ENCODE measurements around the gene HRG.
"Not testable (repeated sequence)": the region's sequence is repeated elsewhere in the genome, so short reads cannot be mapped to it uniquely, and the experiment has no call there.

The HRG gene, protein sequence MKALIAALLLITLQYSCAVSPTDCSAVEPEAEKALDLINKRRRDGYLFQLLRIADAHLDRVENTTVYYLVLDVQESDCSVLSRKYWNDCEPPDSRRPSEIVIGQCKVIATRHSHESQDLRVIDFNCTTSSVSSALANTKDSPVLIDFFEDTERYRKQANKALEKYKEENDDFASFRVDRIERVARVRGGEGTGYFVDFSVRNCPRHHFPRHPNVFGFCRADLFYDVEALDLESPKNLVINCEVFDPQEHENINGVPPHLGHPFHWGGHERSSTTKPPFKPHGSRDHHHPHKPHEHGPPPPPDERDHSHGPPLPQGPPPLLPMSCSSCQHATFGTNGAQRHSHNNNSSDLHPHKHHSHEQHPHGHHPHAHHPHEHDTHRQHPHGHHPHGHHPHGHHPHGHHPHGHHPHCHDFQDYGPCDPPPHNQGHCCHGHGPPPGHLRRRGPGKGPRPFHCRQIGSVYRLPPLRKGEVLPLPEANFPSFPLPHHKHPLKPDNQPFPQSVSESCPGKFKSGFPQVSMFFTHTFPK

DNA sequence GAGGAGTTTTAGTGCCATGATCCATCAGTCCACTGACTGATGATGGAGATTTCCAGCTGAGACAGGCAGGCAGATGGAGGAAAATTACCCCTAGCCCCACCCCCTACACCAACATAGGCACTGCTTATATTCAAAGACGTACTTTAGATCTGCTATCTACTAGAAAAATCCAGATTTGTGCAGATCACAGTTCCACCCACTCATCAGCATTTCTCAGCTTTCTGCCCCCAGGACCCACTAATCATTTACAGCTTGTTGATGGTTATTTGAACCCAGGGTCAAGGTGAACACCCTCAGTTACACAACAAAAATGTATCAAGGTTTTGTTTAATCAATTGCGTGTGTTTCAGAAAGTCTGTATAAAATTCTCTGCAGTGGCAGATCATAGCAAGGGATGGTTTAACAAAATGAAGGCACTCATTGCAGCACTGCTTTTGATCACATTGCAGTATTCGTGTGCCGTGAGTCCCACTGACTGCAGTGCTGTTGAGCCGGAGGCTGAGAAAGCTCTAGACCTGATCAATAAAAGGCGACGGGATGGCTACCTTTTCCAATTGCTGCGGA lies at the start of gene HRG:
Gene HRG, plus strand, starts transcription at position 390 of the 564 bp plus-strand sequence. Its CDS starts 18 bp downstream, at position 408.
- no peak for DNase-seq (ENCODE audit: low spot score)
- FAIRE-seq = no peak

DNA sequence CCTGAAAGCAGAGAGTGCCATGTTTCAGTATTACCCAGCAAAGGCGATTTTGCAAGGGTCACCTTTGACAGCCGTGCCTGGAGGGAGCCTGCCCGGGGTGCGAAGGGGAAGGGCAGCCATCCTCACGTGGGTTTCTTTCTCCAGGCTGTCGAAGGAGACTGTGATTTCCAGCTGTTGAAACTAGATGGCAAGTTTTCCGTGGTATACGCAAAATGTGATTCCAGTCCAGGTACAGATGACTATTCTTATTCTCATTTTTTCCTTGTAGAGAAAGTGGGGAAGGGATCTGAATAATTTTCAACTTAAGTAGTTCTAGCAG lies 49.6 kb upstream of the HRG start:
- FAIRE-seq (no peak), DNase-seq (ENCODE audit: low spot score) (no peak)

DNA sequence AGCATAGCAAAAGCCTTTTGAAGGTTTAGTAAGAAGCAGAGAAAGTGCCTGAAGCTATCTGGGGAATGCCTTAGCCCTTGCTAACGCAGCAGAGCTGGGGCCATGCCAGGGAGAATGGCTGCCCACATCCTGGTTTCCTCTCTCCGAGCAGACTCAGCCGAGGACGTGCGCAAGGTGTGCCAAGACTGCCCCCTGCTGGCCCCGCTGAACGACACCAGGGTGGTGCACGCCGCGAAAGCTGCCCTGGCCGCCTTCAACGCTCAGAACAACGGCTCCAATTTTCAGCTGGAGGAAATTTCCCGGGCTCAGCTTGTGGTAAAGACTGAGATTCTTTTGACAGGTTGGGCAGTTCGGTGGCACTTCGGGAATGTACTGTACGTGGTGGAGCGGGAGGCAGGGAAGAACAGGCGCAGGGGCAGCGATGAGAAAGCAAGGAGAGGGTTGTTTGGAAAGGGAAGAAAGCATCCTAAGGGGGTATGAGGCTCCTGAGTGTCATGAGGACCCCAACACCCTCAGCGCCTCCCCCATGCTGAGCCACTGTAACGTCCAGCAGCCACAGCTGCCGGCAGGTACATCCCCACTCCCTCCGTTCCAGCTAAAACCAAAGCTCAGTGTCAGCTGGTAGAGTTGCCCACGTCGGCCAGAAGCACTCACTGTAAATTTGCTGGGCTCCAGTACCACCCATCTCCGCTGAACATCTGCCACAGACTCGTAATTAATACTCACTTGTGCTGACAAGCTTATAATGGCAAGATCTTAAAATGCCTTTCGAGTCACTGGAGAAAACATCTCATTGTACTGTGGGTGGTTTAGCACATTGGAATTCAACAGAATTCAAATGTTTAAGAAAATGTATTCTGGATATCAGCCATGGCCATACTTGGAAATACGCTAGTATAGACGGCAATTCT lies 48.5 kb upstream of the HRG start:
- FAIRE-seq = peak; percentile 51
- DNase-seq (ENCODE audit: low spot score) = peak; percentile 89

DNA sequence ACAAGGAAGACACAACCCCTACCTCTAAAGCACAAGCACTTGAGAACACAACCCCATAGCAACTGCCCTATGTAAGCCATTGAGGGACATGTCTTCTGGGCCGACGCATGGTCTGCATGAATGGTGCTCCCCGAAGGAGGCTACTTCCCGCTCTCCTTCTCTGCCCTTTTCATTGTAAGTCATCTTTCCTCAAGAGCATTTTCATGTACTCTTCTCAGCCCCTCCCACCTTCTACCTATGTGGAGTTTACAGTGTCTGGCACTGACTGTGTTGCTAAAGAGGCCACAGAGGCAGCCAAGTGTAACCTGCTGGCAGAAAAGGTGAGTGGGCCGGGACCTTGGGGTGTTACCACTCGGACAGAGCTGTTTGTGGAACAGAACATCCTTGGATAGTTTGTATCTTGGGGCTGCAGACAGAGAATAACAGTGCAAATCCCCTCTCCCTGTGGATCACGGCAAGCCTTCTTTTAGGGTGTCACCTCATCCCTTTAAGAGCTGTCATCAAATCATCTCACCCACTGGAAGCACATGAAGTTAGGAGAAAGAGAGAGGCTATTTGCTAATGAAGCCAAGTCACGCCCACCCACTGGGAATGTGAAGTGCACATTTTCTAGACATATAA lies 47.4 kb upstream of the HRG start:
- FAIRE-seq = no peak
- no peak for DNase-seq (ENCODE audit: low spot score)

DNA sequence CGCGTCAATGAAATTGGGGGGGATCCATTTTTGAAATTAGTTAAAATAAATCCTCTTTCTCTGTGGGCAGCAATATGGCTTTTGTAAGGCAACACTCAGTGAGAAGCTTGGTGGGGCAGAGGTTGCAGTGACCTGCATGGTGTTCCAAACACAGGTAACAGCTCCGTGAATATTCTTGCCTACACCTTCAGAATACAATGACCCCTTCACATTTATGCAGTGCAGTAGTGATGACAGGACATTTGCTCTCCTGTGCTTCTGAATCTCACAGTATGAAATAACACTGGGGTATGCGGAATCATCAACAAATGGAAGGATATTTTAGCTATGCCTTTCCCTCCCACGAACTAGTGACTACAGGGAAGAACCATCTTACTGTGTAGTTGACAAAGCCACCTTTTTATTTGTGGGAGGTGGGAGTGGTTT lies 46.0 kb upstream of the HRG start:
- DNase-seq (ENCODE audit: low spot score) (no peak), FAIRE-seq (no peak)

DNA sequence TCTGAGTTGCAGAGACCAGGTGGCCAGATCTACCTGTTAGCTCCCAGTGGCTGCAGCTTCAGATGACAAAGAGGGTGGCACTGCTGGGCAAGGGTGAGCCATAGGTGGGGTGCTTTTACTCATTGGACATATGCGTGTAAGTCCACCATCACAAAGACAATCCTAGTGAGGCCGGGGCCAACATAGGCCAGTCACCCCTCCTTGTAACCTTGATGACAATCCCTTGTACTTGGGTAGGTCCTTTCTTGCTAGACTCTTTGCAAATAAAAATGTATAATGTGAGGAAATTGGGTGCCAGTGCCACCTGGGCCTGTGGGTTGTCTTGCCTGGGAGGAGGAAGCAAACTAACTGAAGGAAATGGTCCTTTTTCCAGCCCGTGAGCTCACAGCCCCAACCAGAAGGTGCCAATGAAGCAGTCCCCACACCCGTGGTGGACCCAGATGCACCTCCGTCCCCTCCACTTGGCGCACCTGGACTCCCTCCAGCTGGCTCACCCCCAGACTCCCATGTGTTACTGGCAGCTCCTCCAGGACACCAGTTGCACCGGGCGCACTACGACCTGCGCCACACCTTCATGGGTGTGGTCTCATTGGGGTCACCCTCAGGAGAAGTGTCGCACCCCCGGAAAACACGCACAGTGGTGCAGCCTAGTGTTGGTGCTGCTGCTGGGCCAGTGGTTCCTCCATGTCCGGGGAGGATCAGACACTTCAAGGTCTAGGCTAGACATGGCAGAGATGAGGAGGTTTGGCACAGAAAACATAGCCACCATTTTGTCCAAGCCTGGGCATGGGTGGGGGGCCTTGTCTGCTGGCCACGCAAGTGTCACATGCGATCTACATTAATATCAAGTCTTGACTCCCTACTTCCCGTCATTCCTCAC lies 45.4 kb upstream of the HRG start:
- FAIRE-seq = no peak
- DNase-seq (ENCODE audit: low spot score) = no peak

DNA sequence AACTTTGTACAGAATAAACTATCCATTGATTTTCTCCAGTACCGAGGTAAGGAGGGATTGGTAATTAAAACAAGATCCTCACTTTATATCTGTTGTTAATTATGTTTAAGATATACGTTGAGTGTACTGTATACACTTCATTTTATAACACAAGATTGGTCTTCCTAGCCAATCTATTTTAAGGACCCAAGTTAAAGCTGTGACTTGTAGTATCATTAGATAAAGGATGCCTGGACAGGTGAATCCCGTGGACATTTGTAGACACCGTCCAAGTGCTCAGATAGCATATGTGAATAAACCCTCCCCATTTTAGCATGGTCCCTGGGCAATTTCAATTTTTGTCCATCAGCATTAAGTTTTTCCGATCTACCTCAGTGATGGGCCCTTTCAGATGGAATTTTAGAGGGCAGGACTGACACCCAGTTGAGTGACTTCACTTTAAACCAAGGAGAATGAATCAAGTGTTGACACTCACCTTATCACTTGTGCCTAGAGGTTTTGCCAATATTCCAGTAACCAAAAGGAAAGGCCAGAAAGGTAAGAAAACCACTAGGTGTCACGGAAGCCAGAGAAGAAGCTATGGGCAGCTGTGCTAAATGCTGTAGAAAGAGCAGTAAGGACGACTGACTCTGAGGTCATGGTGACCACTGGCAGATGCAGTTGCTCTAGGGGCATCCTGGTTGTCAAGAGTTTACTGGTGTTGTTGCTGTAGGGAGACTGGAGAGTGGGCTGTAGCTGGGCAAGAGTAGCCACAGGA lies 43.7 kb upstream of the HRG start:
- FAIRE-seq = no peak
- no peak for DNase-seq (ENCODE audit: low spot score)

DNA sequence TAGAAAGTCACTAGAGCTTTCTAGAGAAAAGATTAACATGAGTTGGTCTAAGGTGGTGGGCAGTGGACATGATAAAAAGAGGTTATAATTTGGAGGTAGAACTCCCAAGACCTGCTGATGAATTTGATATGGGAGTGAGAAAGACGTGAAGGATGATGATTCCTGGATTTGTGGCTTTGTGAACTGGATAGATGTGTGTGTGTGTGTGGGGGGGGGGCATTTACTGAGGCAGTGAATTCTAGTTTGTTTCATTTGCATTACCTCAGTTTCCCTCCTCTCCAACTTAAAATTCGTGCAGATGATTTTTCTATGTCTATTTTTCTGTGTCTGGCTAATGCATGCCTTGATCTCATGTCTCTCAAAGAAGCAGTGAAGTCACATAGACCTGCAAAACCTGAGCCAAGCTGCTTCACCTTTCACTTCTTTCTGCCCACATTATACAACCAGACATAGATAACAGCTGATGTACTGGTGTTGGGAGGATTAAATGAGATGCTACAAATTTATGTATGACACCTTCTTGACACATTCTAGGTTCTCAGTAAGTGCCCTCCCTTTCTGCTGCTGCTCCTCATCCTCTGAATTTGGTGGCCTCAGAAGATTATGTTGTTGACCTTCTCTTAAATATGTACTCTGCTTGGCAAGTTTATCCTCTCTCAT lies 43.0 kb upstream of the HRG start:
- FAIRE-seq = no peak
- no peak for DNase-seq (ENCODE audit: low spot score)

DNA sequence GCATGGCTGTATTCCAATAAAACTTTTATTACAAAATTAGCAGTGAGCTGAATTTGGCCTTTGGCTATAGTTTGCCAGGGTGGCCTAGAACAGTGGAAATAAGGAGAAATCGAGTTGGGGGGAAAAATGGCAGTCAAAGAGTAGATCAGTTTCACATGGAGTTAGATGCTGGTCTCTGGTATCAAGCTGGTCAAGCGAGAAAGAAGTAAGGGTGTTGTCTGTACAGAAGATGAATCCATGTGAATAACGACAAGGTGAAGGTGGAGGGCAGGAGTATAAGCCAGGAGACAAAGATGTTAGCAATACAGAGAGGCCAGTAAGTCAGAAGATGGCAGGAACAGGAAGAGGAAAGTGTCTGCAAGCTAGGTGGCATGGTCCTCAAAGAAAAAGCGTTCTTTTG lies 41.2 kb upstream of the HRG start:
- FAIRE-seq (no peak), DNase-seq (ENCODE audit: low spot score) (no peak)

DNA sequence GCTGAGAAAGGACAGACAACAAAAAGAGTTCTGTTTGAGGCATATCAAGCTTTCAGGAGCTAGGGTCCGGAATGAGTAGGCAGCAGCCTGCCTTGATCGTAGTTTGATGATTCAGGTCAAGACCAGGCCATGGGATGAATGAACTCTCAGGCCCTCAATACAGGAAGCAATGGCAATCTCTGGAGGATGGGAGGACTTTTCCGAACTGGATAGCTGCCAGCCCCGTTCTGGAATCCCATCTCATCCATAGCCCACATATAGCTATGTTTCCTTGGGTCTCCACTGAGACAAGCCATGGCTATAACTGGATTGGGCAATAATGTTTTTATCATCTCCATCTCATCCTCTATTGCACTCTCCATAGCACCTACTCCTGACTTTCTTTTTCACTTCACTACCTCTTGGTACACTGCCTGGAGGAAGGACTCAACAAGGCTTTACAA lies 40.2 kb upstream of the HRG start:
- DNase-seq (ENCODE audit: low spot score) = no peak
- FAIRE-seq = no peak

DNA sequence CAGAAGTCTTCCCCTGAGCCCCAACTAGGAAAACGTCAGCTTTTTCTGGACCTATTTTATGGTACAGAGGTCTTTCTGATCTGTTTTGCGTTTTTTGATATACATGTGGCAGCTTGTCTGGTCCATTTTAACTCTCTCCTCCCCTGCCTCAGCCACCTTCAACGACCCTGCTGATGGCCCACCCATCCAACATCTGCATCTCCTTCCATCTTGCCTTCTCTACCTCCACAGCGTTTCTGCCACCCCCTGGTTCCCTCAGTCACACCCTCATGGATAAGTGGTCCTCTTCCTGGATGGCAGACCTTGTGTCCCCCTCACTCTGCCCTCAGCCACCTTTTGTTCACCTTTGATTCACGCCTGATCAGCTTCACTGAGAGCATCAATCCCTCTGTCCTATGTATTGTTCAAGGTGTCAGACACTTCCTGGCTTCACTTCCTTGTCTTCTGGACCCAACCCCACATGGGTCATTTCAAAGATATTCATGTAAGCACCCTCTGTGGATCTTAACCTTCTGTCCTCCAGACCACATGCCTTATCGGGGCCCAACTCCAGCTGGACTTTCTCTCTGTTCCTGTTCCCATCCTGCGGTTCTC lies 39.5 kb upstream of the HRG start:
- DNase-seq (ENCODE audit: low spot score) (no peak), FAIRE-seq (no peak)

DNA sequence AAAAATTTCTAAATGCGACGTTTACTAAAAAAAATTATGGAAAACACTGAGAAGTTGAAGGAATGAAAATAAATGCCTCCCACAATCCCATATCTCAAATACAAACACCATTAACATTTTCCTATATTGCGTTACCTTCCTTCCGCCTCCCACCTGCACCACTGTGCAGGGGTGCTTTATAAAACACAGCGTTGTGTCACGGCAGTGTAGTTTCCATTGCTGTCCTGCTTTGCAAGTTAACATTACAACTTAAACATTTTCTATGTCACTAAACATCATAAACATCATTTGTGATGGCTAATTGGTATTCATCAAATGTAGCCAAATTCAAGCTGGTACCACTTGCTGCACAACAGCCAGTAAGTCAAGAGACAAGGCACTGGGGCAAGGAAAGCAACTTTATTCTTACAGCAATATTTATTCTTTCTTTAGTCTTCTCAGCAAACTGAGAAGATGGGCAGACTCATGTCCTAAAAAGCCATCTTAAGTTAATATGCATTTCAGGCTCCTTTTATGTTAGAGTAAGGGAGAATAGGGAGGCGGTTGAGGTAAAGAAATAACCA lies 37.9 kb upstream of the HRG start:
- no peak for FAIRE-seq
- DNase-seq (ENCODE audit: low spot score) = no peak

DNA sequence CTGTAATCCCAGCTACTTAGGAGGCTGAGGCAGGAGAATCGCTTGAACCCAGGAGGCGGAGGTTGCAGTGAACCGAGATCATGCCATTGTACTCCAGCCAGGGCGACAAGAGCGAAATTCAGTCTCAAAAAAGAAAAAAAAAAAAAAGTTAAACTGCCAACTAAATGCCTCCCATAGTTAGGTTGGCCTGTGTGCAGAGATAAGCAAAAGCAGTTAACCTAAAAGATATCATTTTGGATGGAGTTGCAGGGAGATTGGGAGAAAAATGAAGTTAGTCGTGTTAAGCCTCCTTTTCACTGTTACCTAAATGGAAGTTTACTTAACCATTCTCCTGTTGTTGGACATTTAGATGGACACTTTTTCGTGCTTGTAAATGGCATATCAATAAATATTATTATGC lies 37.1 kb upstream of the HRG start:
- DNase-seq (ENCODE audit: low spot score) = no peak

DNA sequence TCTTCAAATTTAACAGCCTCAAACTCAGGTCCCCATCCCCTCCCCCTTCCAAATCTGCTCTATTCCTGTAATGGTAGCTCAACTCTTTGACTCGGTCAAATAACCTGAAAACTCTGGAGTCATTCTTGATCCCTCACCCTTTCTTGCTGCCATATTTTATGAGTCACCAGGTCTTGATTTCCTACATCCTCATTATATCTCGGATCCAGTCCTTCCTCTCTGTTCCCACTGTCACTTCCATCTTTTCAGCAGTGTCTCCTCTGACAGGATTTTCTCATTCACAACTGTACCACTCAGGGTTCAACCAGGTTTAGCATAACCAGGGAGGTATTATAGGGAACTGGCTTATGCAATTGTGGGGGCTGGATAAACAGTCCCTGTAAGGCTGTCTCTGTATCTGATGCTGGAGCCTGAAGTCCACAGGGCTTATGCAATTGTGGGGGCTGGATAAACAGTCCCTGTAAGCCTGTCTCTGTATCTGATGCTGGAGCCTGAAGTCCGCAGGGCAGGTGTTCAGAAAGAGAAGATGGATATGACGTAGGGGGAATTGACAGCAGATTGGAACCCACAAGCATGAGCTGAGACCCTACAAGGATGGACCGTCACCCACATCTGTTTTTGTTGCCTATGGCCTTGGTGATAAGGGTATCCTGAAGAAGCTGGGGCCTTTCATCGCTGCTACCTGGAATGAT lies 34.7 kb upstream of the HRG start:
- no peak for DNase-seq (ENCODE audit: low spot score)
- no peak for FAIRE-seq

More for the DNA sequence above, 37.1 kb upstream of the HRG start:
- no peak for FAIRE-seq

DNA sequence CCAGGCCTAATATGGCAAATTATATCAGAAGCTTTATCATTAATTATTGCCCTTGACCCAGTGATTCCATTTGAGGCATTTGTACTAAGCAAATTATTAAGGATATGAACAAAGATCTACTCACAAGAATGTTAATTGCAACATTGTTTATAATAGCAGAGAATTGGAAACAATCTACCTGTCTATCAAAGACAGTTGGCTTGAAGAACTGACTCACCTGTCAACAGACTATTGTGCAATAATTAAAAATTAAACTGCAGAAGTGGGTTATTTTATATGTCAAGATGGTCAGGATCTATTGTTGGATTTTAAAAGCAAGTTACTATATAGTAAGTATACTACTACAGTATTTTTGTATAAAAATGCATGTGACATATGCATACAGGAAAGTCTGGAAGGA lies 32.3 kb upstream of the HRG start:
- no peak for FAIRE-seq
- no peak for DNase-seq (ENCODE audit: low spot score)

DNA sequence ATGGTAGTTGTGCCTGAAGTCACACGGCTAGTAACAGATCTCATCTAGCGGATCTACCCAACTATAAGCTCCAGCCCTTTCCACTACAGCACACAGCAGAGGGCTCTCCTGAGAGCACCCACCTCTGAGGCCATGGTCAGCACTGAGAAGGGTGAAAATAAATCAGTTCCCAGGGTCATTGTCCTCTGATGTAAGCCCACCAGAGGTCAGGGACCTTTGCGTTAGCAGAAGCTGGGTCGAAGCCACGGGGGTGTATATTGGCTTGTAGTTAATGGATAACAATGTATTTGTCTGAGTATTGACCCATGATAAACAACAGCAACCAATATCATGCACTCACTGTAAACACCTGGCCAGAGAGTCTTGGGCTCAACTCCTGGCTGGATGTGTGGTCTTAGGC lies 31.6 kb upstream of the HRG start:
- not testable (repeated sequence) for FAIRE-seq; DNase-seq (ENCODE audit: low spot score)

DNA sequence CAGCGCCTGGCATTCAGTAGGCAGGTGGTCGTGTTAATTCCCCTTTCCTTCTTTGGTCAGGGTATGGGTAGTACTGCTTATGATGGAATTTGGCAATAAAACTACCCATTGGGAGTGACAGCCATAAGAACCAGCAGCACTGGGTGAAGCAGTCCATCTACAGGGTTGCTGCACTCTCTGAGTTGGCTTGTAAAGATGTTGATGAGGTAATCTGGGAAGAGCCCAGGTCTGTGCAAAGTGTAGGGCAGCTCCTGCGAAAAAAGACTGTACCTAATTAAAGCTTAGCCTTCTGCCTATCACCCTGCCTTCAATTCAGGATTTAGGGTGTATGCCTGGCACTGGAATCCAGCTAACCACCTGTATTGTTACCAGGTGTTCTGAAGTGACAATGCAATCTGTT lies 30.3 kb upstream of the HRG start:
- FAIRE-seq = no peak

DNA sequence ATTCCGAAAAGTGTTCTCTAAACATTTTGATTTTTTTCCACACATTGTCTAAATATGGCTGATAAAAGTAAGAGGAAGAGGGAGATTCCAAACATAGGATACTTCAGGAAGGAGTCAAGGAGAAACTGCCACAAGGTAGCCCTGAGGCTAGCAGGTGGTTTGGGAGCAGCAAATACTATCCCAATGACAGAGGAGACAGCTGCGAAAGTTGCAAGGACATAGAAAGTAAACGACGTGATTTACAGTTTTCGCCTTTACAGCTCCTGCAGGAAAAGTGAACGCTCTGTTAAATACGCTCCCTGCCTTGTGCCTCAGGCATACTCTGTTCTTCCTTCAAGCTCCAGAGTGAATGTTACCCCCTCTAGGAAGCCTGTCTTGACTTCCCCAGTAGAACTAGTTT lies 29.3 kb upstream of the HRG start:
- DNase-seq (ENCODE audit: low spot score) = no peak
- no peak for FAIRE-seq

More for the DNA sequence above, 30.3 kb upstream of the HRG start:
- no peak for DNase-seq (ENCODE audit: low spot score)

All from RCC 7860 (cell line).